ENCODE measurements around the gene PLK2. TPM values are rescaled to one million over a fixed set of nuclear protein-coding genes. Genes with fewer than 3 reads are reported as not detected.

The PLK2 gene
- total RNA-seq, 2 donors from 2014 or later = 126 to 180 TPM

- no peak for ATAC-seq (ENCODE audit: insufficient number of reproducible peaks, low FRiP score, low read depth)
- H3K36me3 ChIP-seq = no peaks in the 10 kb centered on the region
- TF ChIP-seq CTCF (IDR thresholded peaks at IDR 0.05) = no peak
Measured at GRCh38 chr5:58412932-58413331, 47.0 kb downstream of the PLK2 start.

GRCh38 chr5:58412081-58412480 is 47.8 kb downstream of the PLK2 start:
- ATAC-seq (ENCODE audit: insufficient number of reproducible peaks, low FRiP score, low read depth) (no peak), DNase-seq (ENCODE audit: low spot score) (no peak)
- H3K27ac ChIP-seq = no peak overlapping the region
- H3K36me3 ChIP-seq = no peaks in the 10 kb centered on the region
- no peak for TF ChIP-seq CTCF (IDR thresholded peaks at IDR 0.05)
- H3K4me3 ChIP-seq = no peak overlapping the region
- H3K27me3 ChIP-seq (replicated peaks; ENCODE audit: insufficient read depth) = no peaks in the 10 kb centered on the region
- H3K4me1 ChIP-seq (ENCODE audit: control insufficient read depth in 1 of 2, low read depth in 2 of 2) = peaks cover 2 to 7% of the 10 kb centered on the region in 2 donors
- H3K9me3 ChIP-seq = no peaks in the 10 kb centered on the region

More at GRCh38 chr5:58412932-58413331, 47.0 kb downstream of the PLK2 start:
- DNase-seq (ENCODE audit: low spot score) = no peak
- peaks cover 2 to 7% of the 10 kb centered on the region in 2 donors for H3K4me1 ChIP-seq (ENCODE audit: control insufficient read depth in 1 of 2, low read depth in 2 of 2)
- no peak overlapping the region for H3K4me3 ChIP-seq
- H3K9me3 ChIP-seq = no peaks in the 10 kb centered on the region
- no peaks in the 10 kb centered on the region for H3K27me3 ChIP-seq (replicated peaks; ENCODE audit: insufficient read depth)
- H3K27ac ChIP-seq = no peak overlapping the region

- Histone ChIP-seq H3K36me3 (no peaks in the 10 kb centered on the region), H3K27ac (no peak overlapping the region), H3K9me3 (no peaks in the 10 kb centered on the region), H3K27me3 (replicated peaks; ENCODE audit: insufficient read depth) (no peaks in the 10 kb centered on the region), H3K4me3 (no peak overlapping the region), H3K4me1 (ENCODE audit: control insufficient read depth in 1 of 2, low read depth in 2 of 2) (peaks cover 2 to 7% of the 10 kb centered on the region in 2 donors)
- TF ChIP-seq CTCF (IDR thresholded peaks at IDR 0.05) = no peak
- no peak for DNase-seq (ENCODE audit: low spot score)
- ATAC-seq (ENCODE audit: insufficient number of reproducible peaks, low FRiP score, low read depth) = no peak
Measured at GRCh38 chr5:58411372-58411771, 48.5 kb downstream of the PLK2 start.

- Histone ChIP-seq H3K4me1 (ENCODE audit: control insufficient read depth in 1 of 2, low read depth in 2 of 2) (peaks cover 2 to 7% of the 10 kb centered on the region in 2 donors), H3K36me3 (no peaks in the 10 kb centered on the region), H3K9me3 (no peaks in the 10 kb centered on the region), H3K27me3 (replicated peaks; ENCODE audit: insufficient read depth) (no peaks in the 10 kb centered on the region), H3K27ac (no peak overlapping the region), H3K4me3 (no peak overlapping the region)
- no peak for DNase-seq (ENCODE audit: low spot score)
- TF ChIP-seq CTCF (IDR thresholded peaks at IDR 0.05) = no peak
- ATAC-seq (ENCODE audit: insufficient number of reproducible peaks, low FRiP score, low read depth) = no peak
Measured at GRCh38 chr5:58410441-58410840, 49.4 kb downstream of the PLK2 start.

GRCh38 chr5:58407042-58407719 is 52.7 kb downstream of the PLK2 start:
- ATAC-seq (ENCODE audit: insufficient number of reproducible peaks, low FRiP score, low read depth) (no peak), DNase-seq (ENCODE audit: low spot score) (no peak)
- Histone ChIP-seq H3K9me3 (no peaks in the 10 kb centered on the region), H3K4me1 (ENCODE audit: control insufficient read depth in 1 of 2, low read depth in 2 of 2) (peaks cover 2 to 3% of the 10 kb centered on the region in 2 donors), H3K27me3 (replicated peaks; ENCODE audit: insufficient read depth) (no peaks in the 10 kb centered on the region), H3K36me3 (no peaks in the 10 kb centered on the region), H3K4me3 (no peak overlapping the region), H3K27ac (no peak overlapping the region)
- no peak for TF ChIP-seq CTCF (IDR thresholded peaks at IDR 0.05)
